Ureter (tissue), 1 donor: ENCODE data around the gene PLP2. TPM values are rescaled to one million over a fixed set of nuclear protein-coding genes. Genes with fewer than 3 reads are reported as not detected.

Experiments
- DNase-seq: peaks from one replicate; pipeline ENCODE4 v3.0.0-alpha.2; 2020; ENCODE audit warnings: low spot score
- total RNA-seq: library from RNA; stranded (reverse); gene quantifications from one replicate; pipeline ENCODE4 v1.2.4, GENCODE V29; 2023
- donor health status: DM: yes; HTN: yes; CAD: no.

PLP2 gene
- total RNA-seq, 1 donor from 2014 or later = 141 TPM

- DNase-seq = no peak
These were observed 37.9 kb downstream of the PLP2 start for GRCh38 chrX:49209434-49210251.

- DNase-seq = no peak
These were observed 38.7 kb downstream of the PLP2 start for GRCh38 chrX:49210406-49210805.

- DNase-seq = no peak
These were observed 39.4 kb downstream of the PLP2 start for GRCh38 chrX:49211074-49211473.

- no peak for DNase-seq
These were observed 40.5 kb downstream of the PLP2 start for GRCh38 chrX:49212209-49212608.

- DNase-seq = no peak
These were observed 41.2 kb downstream of the PLP2 start for GRCh38 chrX:49212861-49213260.

GRCh38 chrX:49214416-49214815 is 42.7 kb downstream of the PLP2 start:
- DNase-seq = no peak

GRCh38 chrX:49214996-49215526 is 43.4 kb downstream of the PLP2 start:
- no peak for DNase-seq

GRCh38 chrX:49220100-49220499 is 48.4 kb downstream of the PLP2 start:
- DNase-seq = no peak

- no peak for DNase-seq
These were observed 50.2 kb downstream of the PLP2 start for GRCh38 chrX:49221868-49222267.

Other genes with a start within 250 kb of the PLP2 start
- 53.8 TPM for gene OTUD5, start 214.3 kb upstream of the PLP2 start, total RNA-seq
- 3.4 TPM for gene KCND1, start 200.1 kb upstream of the PLP2 start, total RNA-seq
- gene GRIPAP1, start 169.6 kb upstream of the PLP2 start, total RNA-seq = 56.8 TPM
- 45.2 TPM for gene TFE3, start 128.5 kb upstream of the PLP2 start, total RNA-seq
- 16.9 TPM for gene CCDC120, start 112.9 kb upstream of the PLP2 start, total RNA-seq
- 20.9 TPM for gene PRAF2, start 97.9 kb upstream of the PLP2 start, total RNA-seq
- 60.8 TPM for gene WDR45, start 92.0 kb upstream of the PLP2 start, total RNA-seq
- gene GPKOW, start 48.2 kb upstream of the PLP2 start, total RNA-seq = 18.2 TPM
- 12.8 TPM for gene MAGIX, start 9.1 kb upstream of the PLP2 start, total RNA-seq
- 24.7 TPM for gene PRICKLE3, start 14.5 kb downstream of the PLP2 start, total RNA-seq
- gene SYP, start 28.3 kb downstream of the PLP2 start, total RNA-seq = 1.7 TPM
- 0.49 TPM for gene CACNA1F, start 61.4 kb downstream of the PLP2 start, total RNA-seq
- gene CCDC22, start 63.6 kb downstream of the PLP2 start, total RNA-seq = 16.9 TPM
- gene FOXP3, start 92.8 kb downstream of the PLP2 start, total RNA-seq = 0.49 TPM
- gene PPP1R3F, start 97.9 kb downstream of the PLP2 start, total RNA-seq = 6.2 TPM
- gene GAGE10, start 131.7 kb downstream of the PLP2 start, total RNA-seq = not detected
- gene GAGE12J, start 150.1 kb downstream of the PLP2 start, total RNA-seq = not detected
- gene GAGE13, start 159.7 kb downstream of the PLP2 start, total RNA-seq = not detected